NCI-H128 (cell line): ENCODE data around the gene TMEM95.
A peak's percentile ranks its signal among the peaks of the same experiment; 100 is the strongest.

Source experiments
- DNase-seq: peaks from one replicate; lab custom pipeline; 2025; ENCODE audit not compliant: unreplicated experiment; lab: John Stamatoyannopoulos, UW

The TMEM95 gene

GRCh38 chr17:7403977-7404736, 49.2 kb downstream of the TMEM95 start, which contains the start of gene TMEM256:
TMEM256 (minus strand) TSS chr17:7404097; CDS start chr17:7404084, 13 bp downstream.
- DNase-seq, result peak; percentile 90

- no peak for DNase-seq
Measured at GRCh38 chr17:7404737-7405349, 49.9 kb downstream of the TMEM95 start.

- no peak for DNase-seq
Measured at GRCh38 chr17:7405350-7406234, 50.6 kb downstream of the TMEM95 start.

- DNase-seq, result no peak
Measured at GRCh38 chr17:7406235-7406825, 51.4 kb downstream of the TMEM95 start.
